GM18502 (cell line): ENCODE data around the gene CMTM4.
"Not testable (repeated sequence)": the region's sequence is repeated elsewhere in the genome, so short reads cannot be mapped to it uniquely, and the experiment has no call there.

ENCODE experiments used
- ATAC-seq: cut with Tn5 transposase; IDR thresholded peaks from one replicate; pipeline ENCODE4 v1.9.1; 2021; ENCODE audit warnings: mild to moderate bottlenecking; ENCODE audit not compliant: unreplicated experiment, poor library complexity

CMTM4 gene

GRCh38 chr16:66706506-66706880, 9.9 kb upstream of the CMTM4 start:
- no peak for ATAC-seq

- no peak for ATAC-seq
Observed at GRCh38 chr16:66705790-66706505, 9.4 kb upstream of the CMTM4 start.

- no peak for ATAC-seq
Observed at GRCh38 chr16:66703406-66704215, 7.1 kb upstream of the CMTM4 start.

- no peak for ATAC-seq
Observed at GRCh38 chr16:66701516-66701915, 5.0 kb upstream of the CMTM4 start.

GRCh38 chr16:66701026-66701425, 4.5 kb upstream of the CMTM4 start:
- no peak for ATAC-seq

- no peak for ATAC-seq
Observed at GRCh38 chr16:66699898-66700297, 3.4 kb upstream of the CMTM4 start.

- ATAC-seq, result no peak
Observed at GRCh38 chr16:66698046-66698445, 1.5 kb upstream of the CMTM4 start.

GRCh38 chr16:66695935-66696668, 441 bp downstream of the CMTM4 start:
- peak; percentile 58 for ATAC-seq

GRCh38 chr16:66695471-66695934, 1.0 kb downstream of the CMTM4 start:
- ATAC-seq, result no peak

- ATAC-seq, result no peak
Observed at GRCh38 chr16:66693149-66693548, 3.4 kb downstream of the CMTM4 start.

- no peak for ATAC-seq
Observed at GRCh38 chr16:66692341-66692740, 4.2 kb downstream of the CMTM4 start.

GRCh38 chr16:66691234-66691633, 5.3 kb downstream of the CMTM4 start:
- no peak for ATAC-seq

- no peak for ATAC-seq
Observed at GRCh38 chr16:66690106-66690847, 6.3 kb downstream of the CMTM4 start.

GRCh38 chr16:66689282-66689681, 7.3 kb downstream of the CMTM4 start:
- no peak for ATAC-seq

GRCh38 chr16:66687906-66688625, 8.5 kb downstream of the CMTM4 start:
- ATAC-seq, result no peak

- not testable (repeated sequence) for ATAC-seq
Observed at GRCh38 chr16:66685501-66686115, 10.9 kb downstream of the CMTM4 start.

- no peak for ATAC-seq
Observed at GRCh38 chr16:66682271-66682670, 14.3 kb downstream of the CMTM4 start.

- ATAC-seq, result no peak
Observed at GRCh38 chr16:66681676-66682075, 14.9 kb downstream of the CMTM4 start.

GRCh38 chr16:66678337-66678736, 18.2 kb downstream of the CMTM4 start:
- ATAC-seq, result no peak
